ENCODE measurements around the gene COMT.

COMT gene

GRCh38 chr22:20009018-20009491 lies 67.5 kb downstream of the COMT start:
- no peak overlapping the region for H3K4me3 ChIP-seq (ENCODE audit: low read length)
- TF ChIP-seq ZNF274 (IDR thresholded peaks at IDR 0.05; ENCODE audit: low read depth, low read length), result no peak

GRCh38 chr22:20009582-20010306 lies 68.2 kb downstream of the COMT start:
- TF ChIP-seq ZNF274 (IDR thresholded peaks at IDR 0.05; ENCODE audit: low read depth, low read length), result no peak

GRCh38 chr22:20010307-20011122 lies 68.9 kb downstream of the COMT start:
- no peak overlapping the region for H3K4me3 ChIP-seq (ENCODE audit: low read length)
- no peak for TF ChIP-seq ZNF274 (IDR thresholded peaks at IDR 0.05; ENCODE audit: low read depth, low read length)

More at GRCh38 chr22:20009582-20010306, 68.2 kb downstream of the COMT start:
- no peak overlapping the region for H3K4me3 ChIP-seq (ENCODE audit: low read length)

- no peak overlapping the region for H3K4me3 ChIP-seq (ENCODE audit: low read length)
- TF ChIP-seq ZNF274 (IDR thresholded peaks at IDR 0.05; ENCODE audit: low read depth, low read length), result no peak
Measured at GRCh38 chr22:20011123-20011992, 69.8 kb downstream of the COMT start.

GRCh38 chr22:20011993-20012740 lies 70.6 kb downstream of the COMT start:
- no peak for TF ChIP-seq ZNF274 (IDR thresholded peaks at IDR 0.05; ENCODE audit: low read depth, low read length)
- H3K4me3 ChIP-seq (ENCODE audit: low read length), result no peak overlapping the region

GRCh38 chr22:20012741-20013331 lies 71.3 kb downstream of the COMT start:
- H3K4me3 ChIP-seq (ENCODE audit: low read length), result no peak overlapping the region
- no peak for TF ChIP-seq ZNF274 (IDR thresholded peaks at IDR 0.05; ENCODE audit: low read depth, low read length)

- H3K4me3 ChIP-seq (ENCODE audit: low read length), result no peak overlapping the region
- no peak for TF ChIP-seq ZNF274 (IDR thresholded peaks at IDR 0.05; ENCODE audit: low read depth, low read length)
Measured at GRCh38 chr22:20013382-20013871, 71.9 kb downstream of the COMT start.

- no peak for TF ChIP-seq ZNF274 (IDR thresholded peaks at IDR 0.05; ENCODE audit: low read depth, low read length)
- H3K4me3 ChIP-seq (ENCODE audit: low read length), result no peak overlapping the region
Measured at GRCh38 chr22:20014526-20015186, 73.1 kb downstream of the COMT start.

GRCh38 chr22:20015187-20015625 lies 73.6 kb downstream of the COMT start:
- no peak overlapping the region for H3K4me3 ChIP-seq (ENCODE audit: low read length)
- no peak for TF ChIP-seq ZNF274 (IDR thresholded peaks at IDR 0.05; ENCODE audit: low read depth, low read length)

GRCh38 chr22:20015971-20016733 lies 74.6 kb downstream of the COMT start:
- no peak for TF ChIP-seq ZNF274 (IDR thresholded peaks at IDR 0.05; ENCODE audit: low read depth, low read length)

GRCh38 chr22:20016734-20017621 lies 75.4 kb downstream of the COMT start, which contains the start of gene ARVCF:
Gene ARVCF (minus strand): TSS chr22:20016823. CDS start chr22:19990794, 26,029 bp downstream.
- TF ChIP-seq ZNF274 (IDR thresholded peaks at IDR 0.05; ENCODE audit: low read depth, low read length), result no peak
- H3K4me3 ChIP-seq (ENCODE audit: low read length), result peak within 1 kb of the TSS; percentile 53

More at GRCh38 chr22:20015971-20016733, 74.6 kb downstream of the COMT start:
- H3K4me3 ChIP-seq (ENCODE audit: low read length), result peak overlapping the region; percentile 53
